Measurements from ENCODE around the gene NUP153.
A peak's percentile ranks its signal among the peaks of the same experiment; 100 is the strongest.

Gene NUP153

DNA sequence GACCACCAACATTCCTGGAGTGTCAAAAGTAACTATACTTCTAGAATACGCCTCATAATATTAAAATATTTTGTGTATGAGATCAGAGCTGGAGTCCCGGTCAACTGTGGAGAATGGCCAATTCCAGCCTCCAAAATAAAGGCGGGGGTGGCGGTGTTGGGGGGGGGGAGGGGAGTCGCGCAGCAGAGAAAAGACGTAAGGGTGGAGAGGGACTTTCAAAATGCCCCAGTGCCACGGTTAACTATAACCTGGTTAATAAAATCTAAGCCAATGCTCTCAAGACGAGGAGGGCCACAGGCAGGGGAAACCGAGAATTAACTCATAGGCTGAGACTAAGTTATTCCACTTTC lies 1.3 kb downstream of the NUP153 start:
- DNase-seq (ENCODE audit: extremely low spot score), result peak; percentile 45
- ChIA-PET POLR2A (no interaction called here), CTCF (no interaction called here)
- no peak for TF ChIP-seq CTCF (IDR thresholded peaks at IDR 0.05; ENCODE audit: control extremely low read depth, extremely low read depth, low read depth, missing control alignments)

DNA sequence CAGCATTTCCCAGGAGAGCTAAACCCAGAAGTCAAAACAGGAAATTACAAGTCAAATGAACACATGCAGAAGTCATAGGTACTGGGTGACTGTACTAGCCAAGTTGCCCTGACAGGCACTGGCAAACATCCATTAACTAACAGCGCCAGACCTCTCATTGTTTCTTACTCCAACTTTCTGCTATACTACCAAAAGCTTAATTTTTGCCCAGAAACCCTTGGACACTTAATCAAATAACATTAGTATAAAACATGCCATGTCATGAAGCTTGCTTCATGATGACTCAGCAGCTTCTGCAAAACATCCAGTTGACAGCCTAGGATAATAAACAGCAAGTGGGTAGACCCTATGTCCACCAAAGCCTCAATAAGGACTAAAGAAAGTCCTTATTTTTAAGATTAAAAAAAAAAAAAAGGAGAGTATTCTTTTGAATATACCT lies 3.5 kb downstream of the NUP153 start:
- DNase-seq (ENCODE audit: extremely low spot score), result no peak
- TF ChIP-seq CTCF (IDR thresholded peaks at IDR 0.05; ENCODE audit: control extremely low read depth, extremely low read depth, low read depth, missing control alignments), result no peak
- CTCF ChIA-PET, result interaction anchor here (0.7 to 4.9 kb wide), 5 partner anchors 12 to 45 kb away, joined by 3 to 60 read pairs (median 4); no protein-coding TSS in a partner anchor
- POLR2A ChIA-PET, result interaction anchor here (0.6 to 0.7 kb wide), 3 partner anchors 9 to 1190 kb away, joined by 3 to 9 read pairs (median 4); no protein-coding TSS in a partner anchor

GRCh38 chr6:17700421-17701416 lies 6.0 kb downstream of the NUP153 start:
- ChIA-PET POLR2A (interaction anchor here (0.5 to 1.4 kb wide), 3 partner anchors 9 to 87 kb away, joined by 3 to 4 read pairs (median 3); no protein-coding TSS in a partner anchor), CTCF (interaction anchor here (0.6 to 4.9 kb wide), 11 partner anchors 10 to 292 kb away, joined by 3 to 60 read pairs (median 4); no protein-coding TSS in a partner anchor)
- DNase-seq (ENCODE audit: extremely low spot score), result no peak
- no peak for TF ChIP-seq CTCF (IDR thresholded peaks at IDR 0.05; ENCODE audit: control extremely low read depth, extremely low read depth, low read depth, missing control alignments)

- TF ChIP-seq CTCF (IDR thresholded peaks at IDR 0.05; ENCODE audit: control extremely low read depth, extremely low read depth, low read depth, missing control alignments), result no peak
- ChIA-PET POLR2A (interaction anchor here (0.6 to 1.2 kb wide), 2 partner anchors 9 to 20 kb away, joined by 3 to 4 read pairs; no protein-coding TSS in a partner anchor), CTCF (interaction anchor here (0.9 to 9.1 kb wide), 6 partner anchors 10 to 112 kb away, joined by 3 to 60 read pairs (median 5); partner anchors contain the start of gene NUP153)
- no peak for DNase-seq (ENCODE audit: extremely low spot score)
Measured at GRCh38 chr6:17691925-17692538, 14.7 kb downstream of the NUP153 start.

DNA sequence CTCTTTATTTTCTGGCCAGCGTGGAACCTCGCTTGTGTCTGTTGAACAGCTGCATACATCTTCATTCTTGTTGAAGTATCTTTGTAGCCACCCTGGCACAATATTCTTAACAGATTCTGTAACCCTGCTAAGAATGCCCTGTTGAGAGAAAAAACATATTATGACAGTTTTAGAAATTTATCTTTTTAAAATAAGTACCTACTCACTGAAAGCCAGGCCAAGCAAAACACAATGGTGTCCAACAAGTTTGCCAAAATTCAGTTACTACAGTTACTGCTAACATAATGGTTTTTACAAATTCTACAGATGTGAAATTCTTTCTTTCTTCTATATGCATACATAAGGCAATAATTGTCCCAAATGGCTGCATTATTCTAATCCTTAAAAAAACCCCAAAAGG lies 18.2 kb downstream of the NUP153 start:
- CTCF ChIA-PET, result interaction anchor here (9.1 kb wide), 1 partner anchor 14 kb away, joined by 60 read pairs; no protein-coding TSS in a partner anchor
- POLR2A ChIA-PET, result interaction anchor here (0.6 kb wide), 1 partner anchor 15 kb away, joined by 4 read pairs; no protein-coding TSS in a partner anchor
- no peak for TF ChIP-seq CTCF (IDR thresholded peaks at IDR 0.05; ENCODE audit: control extremely low read depth, extremely low read depth, low read depth, missing control alignments)
- no peak for DNase-seq (ENCODE audit: extremely low spot score)

GRCh38 chr6:17687136-17687535 lies 19.6 kb downstream of the NUP153 start:
- ChIA-PET POLR2A (no interaction called here), CTCF (interaction anchor here (1.2 to 9.1 kb wide), 2 partner anchors 8 to 15 kb away, joined by 3 to 60 read pairs; no protein-coding TSS in a partner anchor)
- no peak for DNase-seq (ENCODE audit: extremely low spot score)
- no peak for TF ChIP-seq CTCF (IDR thresholded peaks at IDR 0.05; ENCODE audit: control extremely low read depth, extremely low read depth, low read depth, missing control alignments)
